Muscle of arm (tissue), 12 donors: Measurements from ENCODE around the gene PANK2. TPM values are rescaled to one million over a fixed set of nuclear protein-coding genes. Genes with fewer than 3 reads are reported as not detected.
"Not testable (repeated sequence)": the region's sequence is repeated elsewhere in the genome, so short reads cannot be mapped to it uniquely, and the experiment has no call there.

ENCODE experiments used
- DNase-seq: peaks from one replicate; pipeline ENCODE4 v3.0.0-alpha.2; 2013
- polyA plus RNA-seq, 12 donors: library from polyadenylated mRNA; unstranded; fragments of 120-200 nt; gene quantifications; one replicate each; pipeline ENCODE4 v1.2.1, GENCODE V29; 2013; ENCODE audit not compliant: insufficient read length in 12 of 12

Gene PANK2
- polyA plus RNA-seq, 12 donors, result 9.5 to 33.9 (median 29.2) TPM; not detected in 1

DNA sequence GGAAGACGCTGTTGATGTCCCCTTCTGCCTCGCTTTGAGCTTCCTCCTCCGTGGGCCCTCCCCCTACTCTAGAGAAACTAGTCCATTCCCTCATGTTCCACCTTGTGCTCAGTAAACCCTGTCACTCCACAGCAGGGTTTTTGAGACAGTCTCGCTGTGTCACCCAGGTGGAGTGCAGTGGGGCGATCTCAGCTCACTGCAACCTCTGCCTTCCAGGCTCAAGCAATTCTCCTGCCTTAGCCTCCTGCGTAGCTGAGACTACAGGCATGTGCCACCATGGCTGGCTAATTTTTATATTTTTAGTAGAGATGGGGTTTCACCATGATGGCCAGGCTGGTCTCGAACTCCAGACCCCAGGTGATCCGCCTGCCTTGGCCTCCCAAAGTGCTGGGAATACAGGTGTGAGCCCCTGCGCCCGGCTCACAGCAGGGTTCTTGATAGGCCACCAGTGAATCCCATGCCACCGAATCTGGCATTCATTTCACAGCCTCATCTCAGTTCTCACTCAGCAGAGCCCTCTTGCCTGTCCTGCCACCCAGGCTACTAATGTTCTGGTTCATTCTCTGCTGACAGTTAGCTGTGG lies 36.0 kb downstream of the PANK2 start:
- no peak for DNase-seq

DNA sequence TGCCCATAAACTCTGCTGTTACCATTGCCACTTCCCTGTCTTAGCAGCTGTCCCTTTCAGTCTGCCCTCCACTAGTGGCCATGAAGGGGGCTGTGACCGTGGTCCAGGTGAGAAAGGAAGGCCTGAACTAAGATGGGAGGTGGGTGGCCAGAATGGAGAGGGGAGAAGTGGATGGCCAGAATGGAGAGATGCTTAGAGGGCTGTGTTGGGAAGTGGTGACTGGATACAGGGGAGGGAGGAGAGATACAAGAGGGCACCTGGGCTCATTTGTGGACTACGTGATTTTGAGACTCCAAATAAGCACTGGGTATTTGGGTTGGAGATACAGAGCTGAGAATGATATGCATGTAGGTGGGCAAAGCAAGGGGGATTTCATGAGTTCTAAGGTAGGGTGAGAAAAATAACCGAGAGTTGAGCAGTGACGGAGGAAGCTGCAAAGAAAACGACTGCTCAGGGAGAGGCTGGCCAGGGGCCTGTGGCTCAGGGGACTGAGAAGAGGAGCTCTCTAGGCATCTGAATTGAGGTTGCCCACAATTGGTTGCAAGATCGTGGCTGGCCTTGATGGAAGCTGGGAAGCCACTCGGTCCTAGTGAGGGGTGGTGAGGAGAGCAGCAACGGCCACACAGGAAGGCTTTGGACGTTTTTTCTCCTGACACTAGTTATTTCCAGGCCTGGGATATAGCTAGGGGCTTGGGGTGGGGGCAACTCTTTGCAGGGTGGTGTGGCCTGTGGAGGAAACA lies 36.9 kb downstream of the PANK2 start:
- DNase-seq, result no peak

GRCh38 chr20:3927486-3928291 lies 38.5 kb downstream of the PANK2 start:
- no peak for DNase-seq

GRCh38 chr20:3929713-3930060 lies 40.5 kb downstream of the PANK2 start:
- no peak for DNase-seq

DNA sequence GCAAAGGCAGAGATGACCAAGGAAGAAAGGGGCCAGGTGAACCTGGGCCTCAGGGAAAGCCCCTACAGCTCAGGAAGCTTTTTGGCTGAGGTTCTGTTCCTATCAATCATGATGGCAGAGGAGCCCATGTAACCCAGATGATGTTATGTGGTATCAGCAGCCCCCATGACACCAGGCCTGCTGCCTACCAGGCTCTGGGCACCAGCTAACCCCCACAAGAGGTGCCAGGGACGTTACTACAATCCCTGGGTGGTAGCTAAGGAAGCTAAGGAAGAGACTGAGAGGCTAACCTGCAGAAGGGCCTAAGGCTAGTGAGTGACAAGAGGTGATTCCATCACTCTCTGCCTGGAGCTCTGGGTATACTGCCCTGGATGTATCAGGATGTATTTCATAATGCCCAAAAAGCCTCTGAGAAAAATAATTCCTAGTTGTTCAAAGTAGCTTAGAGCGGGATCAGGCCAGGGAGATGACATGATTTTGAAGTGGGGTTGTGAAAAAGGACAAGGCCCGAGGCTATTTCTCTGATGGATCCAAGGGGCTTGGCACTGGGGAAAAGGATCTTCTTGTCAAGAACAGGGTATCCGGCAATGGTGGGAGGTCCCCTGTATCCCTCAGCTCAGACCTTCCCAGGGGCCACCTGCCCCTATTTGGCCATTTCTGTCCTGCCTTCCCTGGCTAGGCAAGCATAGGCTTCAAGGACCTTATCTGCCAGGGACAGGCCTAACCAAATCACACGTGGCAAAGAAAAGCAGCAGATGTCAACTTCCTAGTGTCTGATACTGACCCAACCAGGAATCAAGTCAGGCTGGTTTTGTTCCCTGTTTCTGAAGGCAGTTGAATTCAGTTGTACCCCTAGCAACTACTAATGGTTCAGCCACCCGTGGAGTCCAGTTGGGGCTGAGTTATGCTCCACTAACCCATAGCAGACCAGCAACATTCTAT lies 41.3 kb downstream of the PANK2 start:
- no peak for DNase-seq

DNA sequence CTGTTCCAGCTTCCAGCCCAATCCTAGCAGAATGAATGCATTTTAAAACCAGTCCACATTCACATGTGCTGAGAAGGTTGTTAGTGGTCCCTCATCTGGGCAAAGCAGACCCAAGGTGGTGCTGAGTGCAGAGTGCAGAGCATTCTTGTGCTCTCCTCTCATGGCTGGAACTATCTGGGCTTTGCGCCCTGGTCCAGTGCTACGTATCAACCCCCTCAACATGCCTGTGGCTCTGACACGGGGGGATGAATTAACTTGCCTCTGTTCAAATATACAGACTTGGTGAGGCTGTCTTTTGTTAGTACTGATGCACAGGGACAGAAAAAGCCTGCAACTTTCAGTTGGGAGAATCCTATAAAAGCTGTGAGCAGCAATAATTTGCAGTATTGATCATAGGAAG lies 42.5 kb downstream of the PANK2 start:
- no peak for DNase-seq

GRCh38 chr20:3932277-3932676 lies 43.1 kb downstream of the PANK2 start:
- DNase-seq, result no peak

DNA sequence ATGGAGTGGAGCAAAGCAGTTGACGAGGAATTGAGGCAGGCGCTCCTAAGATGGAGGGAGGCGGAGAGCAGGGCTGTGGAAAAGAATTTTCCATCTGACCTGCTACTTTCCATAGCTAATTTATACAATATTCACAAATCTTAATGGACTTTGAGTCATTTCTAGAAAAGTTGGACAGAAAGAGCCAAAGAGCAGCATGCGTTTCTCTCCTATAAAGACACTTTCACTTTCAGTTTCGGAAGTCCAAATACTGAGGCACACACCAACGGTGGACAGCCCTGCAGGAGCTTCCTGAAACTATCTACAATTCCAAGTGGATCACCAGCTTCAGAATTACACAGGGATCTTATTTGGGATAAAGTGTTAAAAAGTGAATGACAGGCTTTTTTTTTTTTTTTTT lies 43.5 kb downstream of the PANK2 start:
- no peak for DNase-seq

DNA sequence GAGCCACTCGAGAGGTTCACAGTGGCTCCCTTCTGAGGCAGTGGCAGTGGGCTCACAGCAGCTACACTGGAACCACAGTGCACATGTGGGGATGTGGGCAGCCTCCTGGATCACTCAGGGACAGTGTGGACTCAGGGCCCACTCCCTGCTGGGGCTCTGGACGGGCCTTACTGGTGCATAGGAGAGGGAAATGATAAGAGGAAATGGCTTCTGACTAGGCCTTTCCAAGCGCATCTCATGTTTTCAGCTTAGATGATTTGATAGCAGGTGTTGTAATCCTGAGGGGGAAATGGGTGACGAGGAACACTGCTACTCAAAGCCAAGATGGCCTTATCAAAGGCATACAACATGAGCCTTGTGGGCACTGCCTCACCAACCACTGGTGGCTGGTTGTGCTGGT lies 44.0 kb downstream of the PANK2 start:
- no peak for DNase-seq

- no peak for DNase-seq
Observed at GRCh38 chr20:3934624-3935023, 45.4 kb downstream of the PANK2 start.

GRCh38 chr20:3935295-3935955 lies 46.2 kb downstream of the PANK2 start:
- DNase-seq, result peak; percentile 69

DNA sequence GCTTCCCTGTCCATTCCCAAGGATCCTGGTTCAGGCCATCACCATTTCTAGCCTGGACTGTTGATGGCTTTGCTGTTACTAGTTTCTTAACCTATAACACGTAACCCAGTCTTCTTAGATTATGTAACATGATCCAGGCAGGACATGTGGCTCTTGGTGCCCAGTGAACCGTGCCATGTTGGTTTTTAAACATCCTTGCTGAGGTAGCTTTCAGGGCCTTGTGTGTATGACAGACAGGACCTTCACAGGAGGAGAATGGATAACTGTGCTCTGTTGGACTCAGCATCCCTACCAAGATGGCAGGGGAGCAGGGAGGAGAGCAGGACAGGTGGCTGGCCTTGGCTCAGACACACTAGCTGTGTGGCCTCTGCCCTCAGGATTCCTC lies 46.8 kb downstream of the PANK2 start:
- no peak for DNase-seq

GRCh38 chr20:3937618-3938017 lies 48.4 kb downstream of the PANK2 start:
- no peak for DNase-seq

GRCh38 chr20:3940905-3941304 lies 51.7 kb downstream of the PANK2 start:
- DNase-seq, result no peak

- DNase-seq, result not testable (repeated sequence)
Observed at GRCh38 chr20:3946666-3947065, 57.5 kb downstream of the PANK2 start.

DNA sequence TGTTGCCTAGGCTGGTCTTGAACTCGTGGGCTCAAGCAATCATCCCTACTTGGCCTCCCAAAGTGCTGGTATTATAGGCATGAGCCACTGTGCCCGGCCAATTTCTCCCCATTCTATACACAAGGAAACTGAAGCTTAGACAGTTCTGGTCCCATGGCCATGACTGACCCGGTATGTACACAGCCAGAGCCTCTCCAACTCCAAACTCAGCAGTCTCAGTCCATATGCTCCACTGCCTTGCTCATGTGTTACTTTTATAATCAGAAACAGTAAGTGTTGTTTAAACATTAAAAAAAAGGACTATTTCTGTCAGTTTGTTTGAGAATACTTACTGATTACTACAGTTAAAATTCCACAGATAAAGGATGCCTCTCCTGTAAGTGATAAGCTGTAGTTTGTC lies 75.5 kb downstream of the PANK2 start:
- DNase-seq, result no peak

GRCh38 chr20:3966571-3966970 lies 77.4 kb downstream of the PANK2 start:
- DNase-seq, result no peak

- DNase-seq, result no peak
Observed at GRCh38 chr20:3970016-3970415, 80.8 kb downstream of the PANK2 start.

- DNase-seq, result no peak
Observed at GRCh38 chr20:3971145-3971544, 82.0 kb downstream of the PANK2 start.

- DNase-seq, result no peak
Observed at GRCh38 chr20:3972161-3972560, 83.0 kb downstream of the PANK2 start.

DNA sequence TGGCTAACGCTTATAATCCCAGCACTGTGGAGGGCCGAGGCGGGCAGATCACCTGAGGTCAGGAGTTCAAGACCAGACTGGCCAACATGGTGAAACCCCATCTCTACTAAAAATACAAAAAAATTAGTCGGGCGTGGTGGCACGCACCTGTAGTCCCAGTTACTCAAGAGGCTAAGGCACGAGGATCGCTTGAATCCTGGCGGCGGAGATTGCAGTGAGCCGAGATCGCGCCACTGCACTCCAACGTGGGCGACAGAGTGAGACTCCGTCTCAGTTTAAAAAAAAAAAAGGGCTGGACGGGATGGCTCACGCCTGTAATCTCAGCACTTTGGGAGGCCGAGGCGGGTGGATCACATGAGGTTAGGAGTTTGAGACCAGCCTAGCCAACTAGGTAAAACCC lies 83.4 kb downstream of the PANK2 start:
- DNase-seq, result not testable (repeated sequence)
